GM13977 (cell line): Measurements from ENCODE around the gene UNCX.

ENCODE experiments used
- DNase-seq: peaks from one replicate; pipeline ENCODE4 v3.0.0; 2012; ENCODE audit warnings: low spot score
- in situ Hi-C: fragments of 300-500 bp; cut with MboI; formaldehyde crosslinking; loops from one replicate; pipeline ENCODE4 v1.12.0; 2022; ENCODE audit warnings: low sequenced_read_pairs, low pct_unique_long_range_greater_than_20kb, mixed read lengths, inconsistent platforms; ENCODE audit not compliant: unreplicated experiment
- TF ChIP-seq, protein P1 (sequence below): IDR thresholded peaks from 2 replicates; pipeline ENCODE4 v1.5.1; 2012; ENCODE audit warnings: mild to moderate bottlenecking, control low read depth; ENCODE audit not compliant: insufficient read depth; ENCODE audit errors: extremely low read depth, missing control alignments

UNCX gene

DNA sequence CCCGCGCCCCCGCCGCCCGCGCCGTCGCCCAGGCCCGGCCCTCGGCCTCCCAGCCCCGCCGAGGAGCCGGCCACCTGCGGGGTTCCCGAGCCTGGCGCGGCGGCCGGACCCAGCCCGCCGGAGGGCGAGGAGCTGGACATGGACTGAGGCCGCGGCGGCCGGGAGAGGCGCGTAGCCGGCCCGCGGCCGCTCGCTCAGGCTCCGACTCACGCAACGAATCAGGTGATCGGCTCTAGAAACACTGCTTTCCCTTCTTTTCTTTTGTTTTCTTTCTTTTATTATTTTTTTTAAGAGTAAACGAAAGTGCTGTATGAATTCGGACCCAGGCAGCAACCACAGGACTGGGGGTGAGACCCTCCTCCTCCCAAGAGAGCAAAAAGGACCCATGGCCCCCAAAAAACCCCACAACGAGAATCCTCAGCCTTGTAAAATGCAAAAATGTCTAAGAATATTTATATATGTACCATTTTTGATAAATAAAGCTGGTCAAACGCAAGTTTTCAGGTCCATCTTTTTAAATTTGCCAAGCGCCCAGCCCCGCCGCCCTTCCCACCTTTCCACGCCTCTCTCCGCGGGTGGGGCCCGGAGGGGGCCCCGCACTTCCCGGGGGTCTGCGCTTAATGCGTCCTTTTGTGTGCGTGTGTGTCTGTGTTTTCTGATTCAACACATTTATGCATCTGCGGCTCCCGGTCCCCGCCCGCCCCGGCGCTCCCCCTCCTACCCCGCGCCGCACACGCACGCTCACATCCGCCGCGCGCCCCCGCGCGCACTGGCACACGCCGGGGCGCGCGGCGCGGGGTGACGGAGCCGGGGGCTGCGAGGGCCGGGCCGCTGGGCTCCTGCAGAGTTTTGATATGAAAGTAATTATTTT, 4.4 kb downstream of the UNCX start:
- no peak for DNase-seq
- in situ Hi-C loops, result loop anchor here (25.0 kb wide), 1 partner anchor 175 kb away; no protein-coding TSS in a partner anchor
- TF ChIP-seq, protein P1, sequence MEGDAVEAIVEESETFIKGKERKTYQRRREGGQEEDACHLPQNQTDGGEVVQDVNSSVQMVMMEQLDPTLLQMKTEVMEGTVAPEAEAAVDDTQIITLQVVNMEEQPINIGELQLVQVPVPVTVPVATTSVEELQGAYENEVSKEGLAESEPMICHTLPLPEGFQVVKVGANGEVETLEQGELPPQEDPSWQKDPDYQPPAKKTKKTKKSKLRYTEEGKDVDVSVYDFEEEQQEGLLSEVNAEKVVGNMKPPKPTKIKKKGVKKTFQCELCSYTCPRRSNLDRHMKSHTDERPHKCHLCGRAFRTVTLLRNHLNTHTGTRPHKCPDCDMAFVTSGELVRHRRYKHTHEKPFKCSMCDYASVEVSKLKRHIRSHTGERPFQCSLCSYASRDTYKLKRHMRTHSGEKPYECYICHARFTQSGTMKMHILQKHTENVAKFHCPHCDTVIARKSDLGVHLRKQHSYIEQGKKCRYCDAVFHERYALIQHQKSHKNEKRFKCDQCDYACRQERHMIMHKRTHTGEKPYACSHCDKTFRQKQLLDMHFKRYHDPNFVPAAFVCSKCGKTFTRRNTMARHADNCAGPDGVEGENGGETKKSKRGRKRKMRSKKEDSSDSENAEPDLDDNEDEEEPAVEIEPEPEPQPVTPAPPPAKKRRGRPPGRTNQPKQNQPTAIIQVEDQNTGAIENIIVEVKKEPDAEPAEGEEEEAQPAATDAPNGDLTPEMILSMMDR, result no peak

GRCh38 chr7:1237704-1238255, 5.1 kb downstream of the UNCX start:
- no peak for DNase-seq
- TF ChIP-seq, protein P1, result no peak
- in situ Hi-C loops, result loop anchor here (25.0 kb wide), 1 partner anchor 175 kb away; no protein-coding TSS in a partner anchor

GRCh38 chr7:1238450-1238882, 5.8 kb downstream of the UNCX start:
- TF ChIP-seq, protein P1, result no peak
- DNase-seq, result no peak
- in situ Hi-C loops, result loop anchor here (25.0 kb wide), 1 partner anchor 174 kb away; no protein-coding TSS in a partner anchor

GRCh38 chr7:1238931-1239802, 6.5 kb downstream of the UNCX start:
- TF ChIP-seq, protein P1, result no peak
- in situ Hi-C loops, result loop anchor here (25.0 kb wide), 1 partner anchor 173 kb away; no protein-coding TSS in a partner anchor
- no peak for DNase-seq

DNA sequence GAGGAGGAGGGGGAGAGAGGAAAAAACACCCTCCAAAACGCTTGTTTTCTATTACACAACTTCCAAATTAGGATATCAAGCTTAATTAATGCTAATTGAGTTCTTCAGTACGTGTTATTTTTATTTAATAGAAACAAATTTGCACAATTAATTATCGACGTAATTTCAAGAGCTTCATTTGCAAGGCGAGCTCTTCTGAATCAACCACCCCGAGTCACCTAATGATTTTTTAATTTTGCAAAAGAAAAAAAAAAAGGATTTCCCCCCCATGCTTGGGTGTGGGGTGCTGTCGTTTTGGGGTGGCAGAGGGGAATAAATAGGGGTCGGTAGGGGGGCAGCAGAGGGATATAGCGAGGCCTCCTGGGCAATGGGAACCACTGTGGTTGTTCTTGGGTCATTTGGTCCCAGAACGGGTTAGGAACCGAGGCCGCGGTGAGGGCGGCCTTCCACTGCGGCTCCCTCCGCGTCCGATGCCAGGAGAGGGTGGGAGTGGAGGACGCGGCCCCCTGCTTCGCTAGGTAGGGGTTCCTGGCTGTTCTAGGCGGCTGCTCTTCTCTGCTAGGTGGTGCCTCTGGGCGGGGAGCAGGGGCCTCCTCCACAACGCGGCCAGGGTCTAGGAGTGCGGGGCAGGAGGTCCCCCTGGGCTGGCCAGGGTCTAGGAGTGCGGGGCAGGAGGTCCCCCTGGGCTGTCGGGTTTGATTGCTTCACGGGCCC, 7.3 kb downstream of the UNCX start:
- no peak for DNase-seq
- TF ChIP-seq, protein P1, result no peak
- in situ Hi-C loops, result loop anchor here (25.0 kb wide), 1 partner anchor 172 kb away; no protein-coding TSS in a partner anchor
